Common myeloid progenitor, CD34-positive (primary cell): ENCODE measurements around the gene INPP5J.

Experiments
- CTCF ChIA-PET: fragments of 350-600 bp; sonication (Branson Sonifier 250); formaldehyde crosslinking; loops from one replicate; lab custom pipeline; 2021; ENCODE audit warnings: antibody characterized with exemption; lab: Charles Lee
- POLR2A ChIA-PET: fragments of 350-600 bp; sonication (Branson Sonifier 250); formaldehyde crosslinking; loops from one replicate; lab custom pipeline; 2021; ENCODE audit warnings: antibody characterized with exemption; lab: Charles Lee
- DNase-seq, 3 donors: peaks; one replicate each; pipeline versions ENCODE4 v3.0.0 to v3.0.0-alpha.2; 2013
- H3K27ac ChIP-seq, 2 experiments: 1 replicate in 1 of 2; 2 replicates in 1 of 2; pipeline ENCODE4 v1.7.0; 2013; ENCODE audit warnings: inconsistent platforms in 2 of 2, low read length in 2 of 2, mild to moderate bottlenecking in 2 of 2, low read depth in 1 of 2, moderate library complexity in 1 of 2; ENCODE audit not compliant: severe bottlenecking in 2 of 2, insufficient read depth in 1 of 2, poor library complexity in 1 of 2
- H3K27me3 ChIP-seq, 5 experiments: replicated peaks in 2 of 5; 1 replicate in 3 of 5; 2 replicates in 2 of 5; pipeline versions ENCODE4 v1.6.1 to v1.7.0; 2013; ENCODE audit warnings: low read length in 4 of 5, mild to moderate bottlenecking in 2 of 5, moderate library complexity in 2 of 5, inconsistent platforms in 1 of 5; ENCODE audit not compliant: insufficient read depth in 5 of 5, control insufficient read depth in 4 of 5
- H3K36me3 ChIP-seq, 4 experiments: 1 replicate in 2 of 4; 2 replicates in 2 of 4; pipeline versions ENCODE4 v1.6.1 to v1.7.0; 2013; ENCODE audit warnings: low read length in 3 of 4, control low read depth in 1 of 4, mild to moderate bottlenecking in 1 of 4; ENCODE audit not compliant: control insufficient read depth in 4 of 4, insufficient read depth in 4 of 4
- H3K4me1 ChIP-seq, 4 experiments: 1 replicate in 3 of 4; 2 replicates in 1 of 4; pipeline versions ENCODE4 v1.6.1 to v1.7.1; 2013; ENCODE audit warnings: low read length in 3 of 4, mild to moderate bottlenecking in 3 of 4, control low read depth in 1 of 4, inconsistent platforms in 1 of 4, moderate library complexity in 1 of 4; ENCODE audit not compliant: control insufficient read depth in 4 of 4, insufficient read depth in 4 of 4; ENCODE audit errors: control extremely low read depth in 1 of 4
- H3K4me3 ChIP-seq, 7 experiments: 1 replicate in 4 of 7; 2 replicates in 3 of 7; pipeline versions ENCODE4 v1.5.1 to v1.7.0; 2013; ENCODE audit warnings: mild to moderate bottlenecking in 7 of 7, low read length in 6 of 7, moderate library complexity in 6 of 7, inconsistent platforms in 2 of 7, low read depth in 2 of 7, control low read depth in 1 of 7; ENCODE audit not compliant: insufficient read depth in 4 of 7, control insufficient read depth in 1 of 7; ENCODE audit errors: extremely low read depth in 1 of 7
- H3K9me3 ChIP-seq, 5 experiments: 1 replicate in 4 of 5; 2 replicates in 1 of 5; pipeline versions ENCODE4 v1.6.1 to v1.7.1; 2013; ENCODE audit warnings: low read length in 4 of 5, mild to moderate bottlenecking in 2 of 5, inconsistent platforms in 1 of 5, low read depth in 1 of 5, moderate library complexity in 1 of 5; ENCODE audit not compliant: control insufficient read depth in 4 of 5, insufficient read depth in 2 of 5; ENCODE audit errors: control extremely low read depth in 1 of 5
- WGBS: methylation state at CpG from one replicate; pipeline ENCODE4 v1.1.5; 2013; ENCODE audit not compliant: insufficient coverage; 5-methylcytosine and 5-hydroxymethylcytosine counted together

Gene INPP5J

DNA sequence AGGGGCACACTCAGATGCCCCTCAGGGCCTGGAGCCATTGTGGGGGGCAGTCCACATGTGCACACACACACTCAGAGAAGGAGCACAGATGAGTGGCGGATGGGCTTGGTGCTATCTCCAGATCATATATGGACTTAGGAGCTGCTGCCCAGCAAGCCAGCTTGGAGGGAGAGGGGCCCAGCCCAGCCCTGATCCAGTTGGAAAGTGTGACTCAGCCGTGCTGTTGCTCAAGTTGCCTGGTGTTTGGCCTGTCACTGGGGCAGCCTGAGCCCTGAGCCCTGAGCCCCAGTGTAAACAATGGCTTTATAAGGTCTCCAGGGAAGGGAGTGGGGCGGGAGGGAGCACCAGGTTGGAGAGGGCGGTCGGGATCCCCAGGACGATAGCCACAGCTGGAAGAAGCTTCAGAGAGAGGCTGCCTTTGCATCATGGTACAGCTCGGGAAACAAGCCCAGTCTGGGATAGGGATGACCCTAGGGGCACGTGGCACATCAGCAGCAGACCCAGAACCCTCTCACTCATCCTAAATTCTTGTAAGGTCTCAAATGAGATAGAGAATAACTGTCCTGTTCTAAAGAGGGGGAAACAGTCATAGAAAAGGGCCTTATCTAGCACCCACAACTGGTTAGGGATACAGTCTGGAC, 20.2 kb upstream of the INPP5J start:
- H3K4me3 ChIP-seq: no peak overlapping the region
- H3K27ac ChIP-seq: no peak overlapping the region
- 95% methylated on average over 6 of the region's 8 CpGs for WGBS
- CTCF ChIA-PET: interaction anchor here (0.8 to 1.7 kb wide), 4 partner anchors 10 to 20 kb away, joined by 3 to 4 read pairs (median 4); no protein-coding TSS in a partner anchor
- POLR2A ChIA-PET: no interaction called here
- H3K27me3 ChIP-seq: peaks cover 0 to 4% (median 0%) of the 10 kb centered on the region in 5 experiments
- peaks cover 0 to 8% (median 5%) of the 10 kb centered on the region in 4 experiments for H3K4me1 ChIP-seq
- DNase-seq: no peak
- no peaks in the 10 kb centered on the region for H3K9me3 ChIP-seq
- peaks cover 0 to 22% (median 7%) of the 10 kb centered on the region in 4 experiments for H3K36me3 ChIP-seq

DNA sequence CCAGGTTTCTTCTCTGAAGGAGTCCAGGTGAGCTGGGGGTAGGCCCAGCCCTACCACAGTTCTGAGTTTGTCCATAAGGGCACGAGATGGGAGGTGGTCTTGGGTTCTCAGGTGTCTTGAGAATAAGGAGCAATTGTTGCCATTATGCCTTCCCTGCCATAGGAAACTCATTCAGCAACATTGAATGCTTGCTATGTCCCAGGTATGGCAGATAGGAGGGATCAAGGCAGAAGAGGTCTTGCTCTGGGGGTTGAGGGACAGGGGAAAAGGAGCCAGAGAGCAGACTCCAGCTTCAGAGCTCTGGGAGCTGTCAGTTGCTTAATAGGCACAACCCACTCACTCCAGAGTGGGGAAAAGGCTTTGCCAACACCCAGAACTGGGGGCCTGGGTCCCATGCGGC, 19.7 kb upstream of the INPP5J start:
- Histone ChIP-seq H3K4me1 (peaks cover 0 to 14% (median 8%) of the 10 kb centered on the region in 4 experiments), H3K36me3 (peaks cover 0 to 18% (median 7%) of the 10 kb centered on the region in 4 experiments), H3K9me3 (no peaks in the 10 kb centered on the region), H3K4me3 (no peak overlapping the region), H3K27ac (no peak overlapping the region), H3K27me3 (peaks cover 0 to 4% (median 0%) of the 10 kb centered on the region in 5 experiments)
- no peak for DNase-seq
- 100% methylated on average over 1 of the region's 2 CpGs for WGBS
- POLR2A ChIA-PET: no interaction called here
- CTCF ChIA-PET: interaction anchor here (0.6 to 1.4 kb wide), 3 partner anchors 13 to 874 kb away, joined by 3 read pairs; no protein-coding TSS in a partner anchor

DNA sequence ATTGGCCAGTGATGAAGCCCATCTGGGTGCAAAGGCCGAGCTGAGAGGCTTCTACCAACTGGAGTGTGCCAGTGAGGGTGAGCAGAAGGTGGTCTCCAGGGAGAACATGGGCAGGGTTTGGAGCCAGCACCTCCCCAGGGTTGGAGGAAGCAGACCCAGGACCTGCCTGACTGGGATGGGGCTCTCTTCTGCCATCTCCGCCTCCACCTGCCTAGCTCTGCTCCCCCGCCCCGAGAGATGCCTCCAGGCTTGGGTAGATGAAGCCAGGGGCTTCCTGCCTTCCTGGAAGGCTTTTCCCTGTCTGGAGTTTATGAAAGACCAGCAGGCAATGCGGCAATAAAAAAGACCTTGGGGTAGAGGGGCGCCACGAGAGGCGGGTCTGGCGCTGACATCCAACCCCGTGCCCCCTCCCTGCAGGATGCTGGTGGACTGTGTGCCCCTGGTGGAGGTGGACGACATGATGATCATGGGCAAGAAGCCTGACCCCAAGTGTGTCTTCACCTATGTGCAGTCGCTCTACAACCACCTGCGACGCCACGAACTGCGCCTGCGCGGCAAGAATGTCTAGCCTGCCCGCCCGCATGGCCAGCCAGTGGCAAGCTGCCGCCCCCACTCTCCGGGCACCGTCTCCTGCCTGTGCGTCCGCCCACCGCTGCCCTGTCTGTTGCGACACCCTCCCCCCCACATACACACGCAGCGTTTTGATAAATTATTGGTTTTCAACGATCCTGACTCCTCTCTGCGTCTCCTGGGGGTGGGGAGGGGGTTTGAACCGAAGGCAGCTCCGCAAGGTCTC, 18.7 kb upstream of the INPP5J start:
- no peak overlapping the region for H3K27ac ChIP-seq
- H3K9me3 ChIP-seq: no peaks in the 10 kb centered on the region
- WGBS: 93% methylated on average over 21 of the region's 33 CpGs
- ChIA-PET CTCF (interaction anchor here (1.0 to 1.4 kb wide), 3 partner anchors 12 to 209 kb away, joined by 3 to 5 read pairs (median 4); no protein-coding TSS in a partner anchor), POLR2A (no interaction called here)
- DNase-seq: no peak
- H3K4me3 ChIP-seq: no peak overlapping the region
- peaks cover 0 to 15% (median 5%) of the 10 kb centered on the region in 4 experiments for H3K36me3 ChIP-seq
- peaks cover 0 to 16% (median 9%) of the 10 kb centered on the region in 4 experiments for H3K4me1 ChIP-seq
- H3K27me3 ChIP-seq: peaks cover 0 to 4% (median 0%) of the 10 kb centered on the region in 5 experiments

DNA sequence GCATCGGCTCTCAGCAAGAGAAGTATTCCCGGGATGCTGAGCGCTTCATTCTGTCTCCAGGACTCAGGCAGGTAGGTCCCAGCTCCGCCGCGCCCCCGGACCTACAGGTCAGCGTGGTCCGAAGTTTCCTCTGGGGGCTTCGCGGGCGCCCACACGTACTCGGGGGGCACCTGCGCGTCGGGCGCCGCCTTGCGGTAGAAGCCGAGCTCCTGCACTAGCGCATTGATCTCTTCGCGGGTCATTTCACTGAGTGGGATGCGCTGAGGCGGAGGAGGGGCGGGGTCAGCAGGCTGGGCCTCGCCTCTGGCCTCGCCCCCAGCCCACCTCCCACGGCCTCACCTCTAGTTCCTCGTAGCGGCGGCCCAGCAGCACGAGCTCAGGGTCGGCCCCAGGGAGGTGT, 17.9 kb upstream of the INPP5J start:
- no peak overlapping the region for H3K27ac ChIP-seq
- no peak overlapping the region for H3K4me3 ChIP-seq
- no peaks in the 10 kb centered on the region for H3K9me3 ChIP-seq
- POLR2A ChIA-PET: no interaction called here
- H3K27me3 ChIP-seq: peaks cover 0 to 4% (median 0%) of the 10 kb centered on the region in 5 experiments
- 92% methylated on average over 29 of the region's 35 CpGs for WGBS
- H3K36me3 ChIP-seq: peaks cover 0 to 9% (median 2%) of the 10 kb centered on the region in 4 experiments
- peaks cover 0 to 16% (median 9%) of the 10 kb centered on the region in 4 experiments for H3K4me1 ChIP-seq
- DNase-seq: no peak
- CTCF ChIA-PET: interaction anchor here (1.0 to 1.4 kb wide), 2 partner anchors 12 to 114 kb away, joined by 4 to 5 read pairs; no protein-coding TSS in a partner anchor

DNA sequence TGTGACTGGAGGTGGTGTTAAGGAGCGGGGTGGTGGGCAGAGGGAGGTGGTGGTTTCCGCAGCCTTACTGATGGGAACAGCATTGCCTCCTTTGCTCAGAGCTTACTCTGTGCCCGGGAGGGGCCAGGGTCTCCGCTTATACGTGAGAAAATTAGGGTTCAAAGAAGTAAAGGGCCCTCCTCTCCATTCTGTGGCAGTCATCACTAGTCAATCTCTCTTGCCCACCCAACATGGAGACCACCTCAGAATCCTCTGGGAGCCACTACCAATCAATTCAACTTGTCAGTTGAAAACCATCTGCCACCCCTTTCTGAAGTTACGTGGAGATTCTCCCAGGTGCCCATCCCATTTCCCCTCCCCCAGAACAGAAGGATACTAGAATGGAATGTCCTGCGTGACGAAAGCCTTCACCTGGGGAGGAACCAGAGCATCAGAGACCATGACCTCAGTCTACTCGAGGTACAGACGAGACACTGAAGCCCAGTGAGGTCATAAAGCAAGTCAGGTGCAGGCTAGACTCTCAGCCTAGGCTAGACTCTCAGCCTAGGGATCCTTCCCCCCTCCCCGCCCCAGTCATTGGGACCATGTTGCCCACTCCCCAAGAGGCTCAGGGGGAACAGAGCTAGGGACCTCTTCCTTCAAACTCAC, 17.4 kb upstream of the INPP5J start:
- H3K9me3 ChIP-seq: no peaks in the 10 kb centered on the region
- no peak for DNase-seq
- H3K36me3 ChIP-seq: peaks cover 0 to 5% (median 2%) of the 10 kb centered on the region in 4 experiments
- H3K4me3 ChIP-seq: no peak overlapping the region
- 94% methylated on average over 10 of the region's 11 CpGs for WGBS
- H3K27ac ChIP-seq: no peak overlapping the region
- ChIA-PET POLR2A (no interaction called here), CTCF (interaction anchor here (1.0 to 1.4 kb wide), 2 partner anchors 13 to 113 kb away, joined by 4 to 5 read pairs; no protein-coding TSS in a partner anchor)
- peaks cover 0 to 4% (median 0%) of the 10 kb centered on the region in 5 experiments for H3K27me3 ChIP-seq
- H3K4me1 ChIP-seq: peaks cover 0 to 16% (median 9%) of the 10 kb centered on the region in 4 experiments

DNA sequence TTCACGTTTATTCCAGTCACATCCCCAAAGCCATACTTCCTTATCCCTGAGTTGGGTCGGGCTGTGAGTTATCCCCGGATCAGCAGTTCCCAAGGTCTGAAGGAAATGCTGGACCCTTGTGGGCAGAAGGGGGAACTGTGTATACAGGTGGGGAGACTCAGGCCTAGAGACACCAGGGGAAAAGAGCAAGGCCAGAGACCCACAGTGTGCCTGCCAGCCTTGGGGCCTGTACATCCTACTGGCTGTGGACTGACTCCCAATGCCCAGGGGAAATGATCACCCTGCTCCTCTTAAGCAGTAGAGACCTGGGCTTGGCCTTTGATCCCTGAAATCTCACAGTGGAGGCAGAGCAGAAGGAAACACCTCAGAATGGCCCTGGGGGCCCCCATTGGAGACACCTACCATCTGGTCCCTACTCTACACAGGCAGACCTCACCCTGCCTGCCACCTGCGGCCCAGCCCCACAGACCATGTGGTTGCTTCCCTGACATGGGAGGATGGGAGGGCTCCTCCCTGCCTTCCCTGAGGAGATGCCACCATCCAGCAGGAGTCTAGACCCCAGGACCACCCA, 16.7 kb upstream of the INPP5J start:
- Histone ChIP-seq H3K4me1 (peaks cover 0 to 16% (median 9%) of the 10 kb centered on the region in 4 experiments), H3K9me3 (no peaks in the 10 kb centered on the region), H3K27ac (no peak overlapping the region), H3K36me3 (peaks cover 0 to 5% (median 2%) of the 10 kb centered on the region in 4 experiments), H3K27me3 (peaks cover 0 to 4% (median 0%) of the 10 kb centered on the region in 5 experiments), H3K4me3 (no peak overlapping the region)
- WGBS: 100% methylated on average over 3 of the region's 4 CpGs
- ChIA-PET CTCF (interaction anchor here (0.6 kb wide), 1 partner anchor 12 kb away, joined by 3 read pairs; no protein-coding TSS in a partner anchor), POLR2A (no interaction called here)
- DNase-seq: no peak
